ENCODE data around the gene C16orf92.

- TF ChIP-seq MAX (IDR thresholded peaks at IDR 0.05; ENCODE audit: insufficient read depth, insufficient read length) = no peak
- TF ChIP-seq CTCF (IDR thresholded peaks at IDR 0.05; ENCODE audit: extremely low read depth in 1 of 2, insufficient read depth in 1 of 2, low read depth in 1 of 2, low read length in 2 of 2) = no peak
- no peak for TF ChIP-seq POLR2AphosphoS5 (IDR thresholded peaks at IDR 0.05; ENCODE audit: insufficient read depth, low read depth, low read length)
- no peak for TF ChIP-seq POLR2A (IDR thresholded peaks at IDR 0.05; ENCODE audit: low read depth, low read length)
- no peak for TF ChIP-seq EZH2 (IDR thresholded peaks at IDR 0.05; ENCODE audit: borderline replicate concordance, low read depth, low read length, severe bottlenecking)
Observed at GRCh38 chr16:29982560-29983419, 40.2 kb upstream of the C16orf92 start.

Measured in endothelial cell of umbilical vein (primary cell).